ENCODE data around the gene MED28.

The MED28 gene

DNA sequence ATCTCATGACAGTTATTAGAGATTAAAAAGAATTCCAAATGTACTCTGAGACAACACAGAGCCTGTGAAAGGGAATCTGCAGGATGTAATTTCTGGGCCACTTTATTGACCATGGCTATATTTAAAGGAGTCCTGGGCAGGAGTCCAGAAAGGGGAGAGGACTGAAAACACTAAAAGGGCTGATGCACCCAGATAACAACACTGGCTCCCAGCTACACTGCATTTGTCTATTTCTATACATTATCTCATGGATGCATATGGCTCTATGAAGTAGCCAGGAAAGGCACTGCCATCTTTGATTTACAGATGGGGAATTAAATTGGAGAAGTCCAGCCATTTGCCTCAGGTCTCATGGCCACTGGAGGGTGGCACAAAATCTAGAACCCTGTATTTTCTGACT lies 56.0 kb downstream of the MED28 start:
- DNase-seq, result no peak

DNA sequence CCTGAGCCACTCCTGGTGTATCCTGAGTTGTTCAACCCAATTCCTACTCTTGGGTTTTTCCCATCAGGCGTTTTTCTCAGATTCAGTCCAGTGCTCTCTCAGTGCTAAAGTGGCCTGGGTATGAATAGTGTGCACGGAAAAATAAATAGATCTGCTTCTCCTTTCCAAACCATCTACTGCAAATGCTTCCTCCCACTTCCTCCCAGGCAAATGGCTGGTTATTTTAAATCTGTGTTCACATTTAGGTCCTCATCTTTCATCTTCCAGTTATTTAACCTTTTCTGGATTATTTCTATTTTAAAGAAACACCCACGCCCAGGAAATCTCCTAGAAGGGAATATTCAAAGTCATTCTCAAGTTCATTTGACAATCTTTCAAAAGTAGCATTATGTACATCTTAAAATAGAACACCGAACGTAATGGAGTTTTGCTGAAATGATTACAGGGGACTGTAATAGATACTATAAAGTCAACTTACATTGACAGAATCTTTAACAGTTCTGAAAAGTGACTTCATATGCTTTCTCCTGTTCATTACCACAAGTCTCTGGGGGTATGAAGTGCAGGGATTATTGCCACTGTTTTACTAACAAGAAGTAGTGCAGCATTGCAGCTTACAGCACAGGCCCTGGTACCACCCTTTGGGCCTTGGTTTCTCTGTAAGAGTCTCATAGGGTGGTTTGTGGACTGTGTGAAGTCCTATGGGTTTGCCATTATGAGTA lies 66.3 kb downstream of the MED28 start:
- DNase-seq, result no peak

DNA sequence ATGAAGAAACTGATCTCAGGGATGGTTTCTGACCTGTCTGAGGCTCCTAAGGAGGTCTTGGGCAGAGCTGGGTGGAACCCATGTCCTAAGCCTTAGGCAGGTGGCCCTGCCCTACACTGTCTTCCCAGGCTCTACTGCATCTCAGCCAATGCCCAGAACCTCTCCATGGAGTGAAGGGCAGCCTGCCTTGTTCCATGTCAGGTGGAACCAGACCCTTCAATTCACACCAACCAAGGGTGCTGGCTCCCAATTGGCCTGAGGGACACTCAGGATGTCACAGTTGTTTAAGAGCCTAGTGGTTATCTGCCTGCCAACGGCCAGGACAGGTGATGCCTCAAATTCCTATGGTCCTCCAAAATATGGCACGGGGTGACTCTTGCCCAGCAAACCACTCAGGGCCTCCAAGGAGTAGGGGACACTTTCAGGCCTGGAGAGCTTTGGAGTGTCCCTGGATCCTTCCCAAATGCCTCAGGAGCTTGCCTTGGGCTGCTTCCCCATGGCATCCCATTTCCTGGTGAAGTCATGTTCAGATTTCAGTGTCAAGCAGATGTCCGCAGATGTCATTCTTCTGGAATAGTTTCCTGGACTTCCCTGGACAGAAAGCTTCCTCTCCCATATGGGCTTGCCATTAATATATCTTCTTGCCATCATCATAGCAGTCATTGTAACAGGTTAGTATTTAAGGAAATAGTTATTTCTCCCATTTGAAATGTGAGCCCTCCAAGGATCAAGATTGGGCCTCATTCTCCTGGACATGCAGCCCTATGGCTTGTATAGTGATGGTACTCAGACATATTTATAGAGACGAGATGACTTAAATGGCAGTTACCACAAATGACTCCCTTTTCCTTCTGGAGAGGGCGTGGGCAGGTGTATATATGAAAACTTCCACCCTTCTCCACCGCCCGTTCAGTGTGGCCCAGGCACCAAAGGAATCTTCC lies 67.1 kb downstream of the MED28 start:
- DNase-seq, result no peak

- no peak for DNase-seq
These were observed 67.8 kb downstream of the MED28 start for GRCh38 chr4:17682222-17682566.

All from left hindlimb (tissue), 1 donor.